ENCODE data around the gene DDX41.
"Not testable (repeated sequence)": the region's sequence is repeated elsewhere in the genome, so short reads cannot be mapped to it uniquely, and the experiment has no call there.

The DDX41 gene

GRCh38 chr5:177537389-177538361, 20.9 kb upstream of the DDX41 start:
- no peak for DNase-seq

- DNase-seq, result no peak
Measured at GRCh38 chr5:177536386-177536785, 19.6 kb upstream of the DDX41 start.

- no peak for DNase-seq
Measured at GRCh38 chr5:177535125-177535524, 18.4 kb upstream of the DDX41 start.

- DNase-seq, result not testable (repeated sequence)
Measured at GRCh38 chr5:177534433-177534832, 17.7 kb upstream of the DDX41 start.

GRCh38 chr5:177531209-177531940, 14.6 kb upstream of the DDX41 start:
- DNase-seq, result no peak

GRCh38 chr5:177530638-177531037, 13.9 kb upstream of the DDX41 start:
- no peak for DNase-seq

GRCh38 chr5:177529247-177530203, 12.8 kb upstream of the DDX41 start:
- DNase-seq, result no peak

GRCh38 chr5:177528631-177529030, 11.9 kb upstream of the DDX41 start:
- DNase-seq, result no peak

GRCh38 chr5:177527595-177527994, 10.8 kb upstream of the DDX41 start:
- DNase-seq, result no peak

- DNase-seq, result no peak
Measured at GRCh38 chr5:177526791-177527190, 10.0 kb upstream of the DDX41 start.

- DNase-seq, result no peak
Measured at GRCh38 chr5:177526191-177526590, 9.4 kb upstream of the DDX41 start.

GRCh38 chr5:177524941-177525655, 8.3 kb upstream of the DDX41 start:
- no peak for DNase-seq

GRCh38 chr5:177524539-177524900, 7.8 kb upstream of the DDX41 start:
- no peak for DNase-seq

GRCh38 chr5:177523711-177524538, 7.2 kb upstream of the DDX41 start:
- no peak for DNase-seq

- DNase-seq, result no peak
Measured at GRCh38 chr5:177520916-177521513, 4.3 kb upstream of the DDX41 start.

GRCh38 chr5:177520271-177520670, 3.5 kb upstream of the DDX41 start:
- DNase-seq, result no peak

- DNase-seq, result no peak
Measured at GRCh38 chr5:177519463-177520235, 2.9 kb upstream of the DDX41 start.

GRCh38 chr5:177515580-177515979, 1.2 kb downstream of the DDX41 start:
- no peak for DNase-seq

- no peak for DNase-seq
Measured at GRCh38 chr5:177514541-177514940, 2.2 kb downstream of the DDX41 start.

- no peak for DNase-seq
Measured at GRCh38 chr5:177513500-177513899, 3.3 kb downstream of the DDX41 start.

Measured in NK-92 treated with Interleukin-12 subunit alpha and Interleukin-12 subunit beta, amount 100 ng/mL, for 24 hours (cell line).